ENCODE measurements around the gene RNF133.

Gene RNF133

GRCh38 chr7:122652876-122653275 lies 46.0 kb downstream of the RNF133 start:
- Histone ChIP-seq H3K27ac (ENCODE audit: low read depth, low read length) (no peak overlapping the region), H3K9me3 (ENCODE audit: control insufficient read depth in 5 of 5, low read length in 5 of 5) (peaks cover 0 to 3% (median 0%) of the 10 kb centered on the region in 5 donors), H3K27me3 (ENCODE audit: control insufficient read depth in 5 of 5, insufficient read depth in 4 of 5, low read length in 5 of 5) (no peaks in the 10 kb centered on the region), H3K4me1 (ENCODE audit: control insufficient read depth in 5 of 5, insufficient read depth in 5 of 5, low read length in 5 of 5) (peaks cover 0 to 4% (median 0%) of the 10 kb centered on the region in 5 donors), H3K4me3 (ENCODE audit: low read depth in 1 of 5, low read length in 5 of 5) (no peak overlapping the region), H3K9ac (ENCODE audit: low read length in 5 of 5) (no peak overlapping the region), H3K36me3 (ENCODE audit: control insufficient read depth in 5 of 5, insufficient read depth in 5 of 5, low read length in 5 of 5) (no peaks in the 10 kb centered on the region)

GRCh38 chr7:122651451-122651850 lies 47.5 kb downstream of the RNF133 start:
- no peak overlapping the region for H3K9ac ChIP-seq (ENCODE audit: low read length in 5 of 5)
- H3K4me1 ChIP-seq (ENCODE audit: control insufficient read depth in 5 of 5, insufficient read depth in 5 of 5, low read length in 5 of 5): peaks cover 0 to 4% (median 0%) of the 10 kb centered on the region in 5 donors
- H3K4me3 ChIP-seq (ENCODE audit: low read depth in 1 of 5, low read length in 5 of 5): no peak overlapping the region
- H3K9me3 ChIP-seq (ENCODE audit: control insufficient read depth in 5 of 5, low read length in 5 of 5): peaks cover 0 to 3% (median 0%) of the 10 kb centered on the region in 5 donors
- no peak overlapping the region for H3K27ac ChIP-seq (ENCODE audit: low read depth, low read length)
- no peaks in the 10 kb centered on the region for H3K27me3 ChIP-seq (ENCODE audit: control insufficient read depth in 5 of 5, insufficient read depth in 4 of 5, low read length in 5 of 5)
- H3K36me3 ChIP-seq (ENCODE audit: control insufficient read depth in 5 of 5, insufficient read depth in 5 of 5, low read length in 5 of 5): no peaks in the 10 kb centered on the region
